NK-92 (cell line): ENCODE data around the gene LRSAM1.
"Not testable (repeated sequence)": the region's sequence is repeated elsewhere in the genome, so short reads cannot be mapped to it uniquely, and the experiment has no call there.

ENCODE experiments used
- DNase-seq: peaks from one replicate; lab custom pipeline; 2025; ENCODE audit not compliant: unreplicated experiment; lab: John Stamatoyannopoulos, UW

Gene LRSAM1

DNA sequence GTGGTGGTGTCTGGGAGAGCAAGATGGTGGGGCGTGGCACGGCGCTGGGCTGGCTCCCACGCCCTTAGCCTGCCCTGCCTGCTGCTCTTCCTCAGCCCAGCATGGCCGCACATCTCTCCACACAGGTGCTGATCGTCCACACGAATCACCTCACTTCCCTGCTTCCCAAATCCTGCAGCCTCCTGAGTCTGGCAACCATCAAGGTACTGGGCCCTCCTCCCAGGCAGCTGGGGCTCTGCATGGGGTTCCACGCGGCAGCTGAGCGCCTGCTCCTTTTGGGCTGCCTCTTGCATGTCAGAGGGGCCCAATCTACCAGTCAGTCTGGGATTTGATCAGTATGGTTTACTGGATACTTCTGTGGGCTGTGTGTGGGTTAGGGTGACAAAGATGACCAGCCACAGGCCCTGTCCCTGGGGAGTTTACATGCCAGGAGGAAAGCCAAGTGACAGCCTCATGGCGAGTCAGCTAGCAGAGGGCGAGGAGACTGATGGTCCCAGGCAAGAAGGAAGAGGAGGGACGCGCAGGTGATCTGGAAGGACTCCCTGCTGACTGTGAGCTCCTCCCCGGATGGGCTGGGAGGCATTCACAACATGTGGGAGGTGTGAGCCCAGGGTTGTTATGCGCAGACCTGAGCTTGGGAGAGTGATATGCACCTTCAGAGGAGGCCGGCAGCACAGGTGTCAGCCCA, 6.0 kb downstream of the LRSAM1 start:
- no peak for DNase-seq

DNA sequence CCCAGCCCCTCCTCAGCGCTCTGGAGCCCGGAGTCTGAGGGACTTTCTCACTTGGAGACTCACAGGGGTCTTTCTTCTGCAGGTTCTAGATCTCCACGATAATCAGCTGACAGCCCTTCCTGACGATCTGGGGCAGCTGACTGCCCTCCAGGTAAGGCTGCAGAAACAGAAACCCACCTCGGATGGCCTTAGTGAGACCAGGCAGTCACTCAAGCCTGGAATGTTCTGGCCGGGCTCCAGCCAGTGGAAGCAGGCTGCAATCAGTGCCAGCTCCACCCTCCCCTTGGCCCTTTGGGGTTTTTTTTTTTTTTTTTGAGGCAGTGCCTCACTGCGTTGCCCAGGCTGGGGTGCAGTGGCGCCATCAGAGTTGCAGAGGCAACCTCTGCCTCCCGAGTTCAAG, 7.6 kb downstream of the LRSAM1 start:
- no peak for DNase-seq

DNA sequence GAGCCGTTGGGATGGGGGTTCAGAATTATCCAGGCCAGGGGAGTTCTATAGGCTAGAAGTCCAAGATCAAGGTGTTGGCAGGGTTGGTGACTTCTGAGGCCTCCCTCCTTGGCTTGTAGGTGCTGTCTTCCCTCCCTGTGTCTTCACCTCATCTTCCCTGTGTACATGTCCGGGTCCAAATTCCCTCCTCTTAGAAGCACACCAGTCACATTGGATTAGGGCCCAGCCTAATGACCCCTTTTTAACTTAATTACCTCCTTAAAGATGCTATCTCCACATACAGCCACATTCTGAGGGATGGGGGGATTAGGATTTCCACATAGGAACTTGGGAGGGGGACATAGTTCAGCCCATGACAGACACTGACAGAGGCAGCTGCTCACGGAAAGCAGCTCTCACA, 12.1 kb downstream of the LRSAM1 start:
- DNase-seq, result no peak

DNA sequence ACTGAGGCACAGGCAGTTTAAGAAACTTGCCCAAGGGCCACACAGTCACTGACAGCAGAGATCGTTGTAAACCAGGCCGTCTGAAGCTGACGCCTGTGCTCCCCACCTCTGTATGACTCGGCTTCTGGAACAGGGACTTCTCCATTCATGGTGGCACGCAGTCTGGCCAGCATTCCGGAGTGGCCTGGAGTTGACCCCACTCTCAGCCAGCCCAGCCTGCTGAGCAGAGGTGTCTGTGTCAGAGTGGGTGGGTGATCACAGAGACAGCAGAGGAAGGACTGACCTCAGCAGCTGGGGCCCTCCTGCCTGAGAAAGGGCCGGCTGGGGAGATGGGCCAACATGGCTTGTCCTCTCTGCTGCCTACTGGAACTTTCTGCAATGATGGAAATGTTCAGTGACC, 12.6 kb downstream of the LRSAM1 start:
- no peak for DNase-seq

DNA sequence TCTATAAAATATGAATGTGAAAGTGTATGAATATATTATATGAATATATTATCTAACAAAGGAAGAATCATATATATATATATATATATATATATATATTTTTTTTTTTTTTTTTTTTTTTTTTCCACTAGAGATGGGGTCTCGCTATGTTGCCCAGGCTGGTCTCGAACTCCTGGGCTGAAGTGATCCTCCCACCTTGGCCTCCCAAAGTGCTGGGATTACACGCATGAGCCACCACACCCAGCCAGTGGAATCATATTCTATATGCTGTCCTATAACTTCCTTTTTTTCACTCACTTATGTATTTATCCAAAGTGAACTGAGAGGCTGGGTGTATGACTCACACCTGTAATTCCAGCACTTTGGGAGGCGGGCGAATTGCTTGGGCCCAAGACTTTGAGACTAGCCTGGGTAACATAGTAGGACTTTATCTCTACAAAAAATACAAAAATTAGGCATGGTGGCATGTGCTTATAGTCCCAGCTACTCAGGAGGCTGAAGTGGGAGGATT, 15.2 kb downstream of the LRSAM1 start:
- not testable (repeated sequence) for DNase-seq

DNA sequence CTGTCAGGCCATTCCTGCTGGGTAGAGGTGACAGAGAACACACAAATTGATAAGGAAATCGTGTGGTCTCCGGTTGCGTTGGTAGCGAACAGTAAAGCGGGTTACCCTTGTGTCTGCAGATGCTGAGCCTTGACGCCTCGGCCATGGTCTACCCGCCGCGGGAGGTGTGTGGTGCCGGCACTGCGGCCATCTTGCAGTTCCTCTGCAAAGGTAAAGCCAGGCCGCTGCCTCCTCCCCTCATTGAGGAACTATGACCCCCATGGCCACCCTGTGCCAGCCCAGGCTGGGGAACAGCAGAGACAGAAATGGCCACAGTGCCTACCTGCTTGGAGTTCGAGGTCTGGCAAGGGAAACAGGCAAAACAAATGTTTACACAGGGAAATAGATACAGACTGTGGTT, 16.3 kb downstream of the LRSAM1 start:
- DNase-seq, result no peak

DNA sequence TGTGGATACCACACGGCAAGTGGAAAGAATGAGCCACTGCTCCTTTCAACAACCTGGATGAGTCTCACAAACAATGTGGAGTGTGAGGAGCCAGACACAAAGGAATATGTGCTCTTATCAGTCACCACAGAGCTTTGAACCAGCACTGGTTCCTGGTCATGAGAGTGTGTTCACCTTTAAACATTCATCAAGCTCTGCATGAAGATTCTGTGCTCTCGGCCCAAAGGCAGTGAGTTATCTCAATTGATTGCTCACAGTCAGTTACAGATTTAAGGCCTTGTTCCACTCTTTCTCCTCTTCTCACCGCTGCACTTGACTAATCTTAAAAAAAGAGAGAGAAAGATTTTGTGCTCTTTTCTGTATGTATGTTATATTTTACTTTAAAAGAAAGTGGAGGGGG, 19.4 kb downstream of the LRSAM1 start:
- DNase-seq, result no peak

DNA sequence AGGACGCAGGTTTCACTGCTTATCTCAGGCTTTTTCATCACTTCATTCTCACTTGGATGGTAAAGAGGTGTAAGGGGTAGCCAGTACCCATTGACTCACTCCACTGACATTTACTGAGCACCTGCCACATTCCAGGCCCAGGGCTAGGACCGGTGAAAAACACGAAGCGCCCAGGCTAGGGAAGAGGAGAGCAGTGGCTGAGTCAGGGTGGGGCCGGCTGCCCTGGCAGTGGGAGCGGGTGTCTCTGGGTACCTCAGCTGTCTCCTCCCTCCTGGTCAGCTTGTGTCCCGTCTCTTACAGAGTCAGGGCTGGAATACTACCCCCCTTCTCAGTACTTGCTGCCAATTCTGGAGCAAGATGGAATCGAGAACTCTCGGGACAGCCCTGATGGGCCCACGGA, 22.2 kb downstream of the LRSAM1 start:
- DNase-seq, result no peak

DNA sequence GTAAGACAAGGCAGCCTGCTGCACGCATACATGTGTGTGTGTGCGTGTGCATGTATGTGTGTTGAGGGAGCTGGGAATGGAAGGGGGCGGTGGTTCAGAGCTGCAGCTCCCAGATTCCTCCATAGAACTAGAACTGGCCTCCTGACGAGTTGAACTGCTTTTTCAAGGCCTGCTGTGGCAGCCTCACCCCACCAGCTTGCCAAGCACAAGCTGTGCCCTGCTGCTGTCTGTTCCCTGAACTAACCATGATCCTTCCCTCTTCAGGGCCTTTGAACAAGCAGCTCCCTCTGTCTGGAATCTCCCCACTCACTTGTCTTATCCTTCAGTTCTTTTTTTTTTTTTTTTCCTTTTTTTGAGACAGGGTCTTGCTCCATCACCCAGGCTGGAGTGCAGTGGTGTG, 22.6 kb downstream of the LRSAM1 start:
- DNase-seq, result no peak

DNA sequence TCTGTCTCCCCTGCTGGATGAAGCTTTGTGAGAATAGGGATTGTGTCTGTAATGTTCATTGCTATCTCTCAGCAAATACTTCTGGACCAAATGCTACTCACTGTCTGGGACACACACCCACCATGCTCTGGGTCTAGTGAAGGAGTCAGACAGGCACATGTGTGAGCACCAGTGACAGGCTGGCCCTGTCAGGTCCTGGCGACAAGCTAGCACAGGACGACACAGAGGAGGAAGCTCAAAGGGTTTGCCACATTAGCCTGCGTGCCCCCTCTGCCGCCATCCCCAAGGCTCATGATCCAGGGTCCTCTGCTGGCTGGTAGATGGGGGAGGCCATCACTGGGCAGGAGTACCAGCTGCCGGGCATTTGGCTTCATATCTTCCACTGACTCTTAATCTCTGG, 23.3 kb downstream of the LRSAM1 start:
- DNase-seq, result no peak

DNA sequence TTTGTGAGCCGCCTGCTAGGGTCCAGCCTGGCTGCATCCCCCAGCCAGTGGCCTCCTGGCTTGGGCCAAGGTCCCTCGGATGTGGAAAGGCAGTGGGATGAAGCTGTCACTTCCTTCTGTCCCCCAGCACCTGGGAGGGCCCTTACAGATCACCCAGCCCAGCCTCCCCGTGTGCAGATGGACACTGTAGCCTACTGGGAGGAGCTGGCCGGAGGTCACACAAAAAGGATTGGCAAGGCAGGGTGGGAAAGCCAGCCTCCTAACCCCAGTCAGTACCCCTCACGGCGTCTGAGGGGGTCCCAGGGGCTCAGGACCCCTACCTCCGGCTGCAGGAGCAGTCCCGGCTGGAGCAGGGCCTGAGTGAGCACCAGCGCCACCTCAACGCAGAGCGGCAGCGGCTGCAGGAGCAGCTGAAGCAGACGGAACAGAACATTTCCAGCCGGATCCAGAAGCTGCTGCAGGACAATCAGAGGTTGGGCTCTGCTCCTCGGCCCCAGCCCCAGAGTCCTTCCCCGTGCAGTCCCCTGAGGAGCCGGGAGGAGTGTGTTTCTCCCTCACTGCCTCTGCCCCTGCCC, 28.3 kb downstream of the LRSAM1 start:
- no peak for DNase-seq

DNA sequence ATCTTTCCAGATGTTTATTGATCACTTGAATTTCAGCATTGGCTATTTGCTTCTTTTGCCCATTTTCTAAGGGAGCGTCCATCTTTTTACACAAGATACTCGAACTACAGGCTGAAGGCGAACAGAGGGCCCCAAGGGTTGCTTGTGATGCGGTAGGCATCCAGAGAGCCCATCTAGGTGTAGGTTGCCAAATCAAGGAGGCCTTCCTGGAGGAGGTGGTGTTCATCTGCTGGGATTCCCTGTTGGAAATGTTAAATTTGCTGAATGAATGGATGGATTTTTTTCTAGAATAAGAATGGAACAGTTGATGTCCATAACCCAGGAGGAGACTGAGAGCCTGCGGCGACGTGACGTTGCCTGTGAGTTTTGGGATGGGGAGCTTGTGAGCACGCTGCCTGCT, 31.4 kb downstream of the LRSAM1 start:
- no peak for DNase-seq

DNA sequence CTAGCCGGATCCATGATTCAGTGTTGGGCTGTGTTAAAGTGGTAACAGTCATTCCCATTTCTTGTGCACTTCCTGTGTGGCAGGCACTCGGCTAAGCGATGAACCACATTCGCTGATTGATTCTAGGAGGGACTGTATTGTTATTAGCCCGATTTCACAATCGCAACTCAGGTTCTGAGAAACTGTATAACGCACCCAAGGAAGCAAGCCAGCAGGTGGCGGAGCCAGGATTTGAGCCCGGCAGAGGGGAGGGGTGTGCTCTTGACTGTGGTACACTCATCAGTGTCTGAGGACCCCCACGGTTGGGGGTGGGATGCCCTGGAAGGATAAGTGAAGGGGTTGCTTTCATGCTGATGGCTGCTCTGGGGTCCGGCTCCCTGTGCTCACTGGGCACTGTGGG, 34.7 kb downstream of the LRSAM1 start:
- no peak for DNase-seq

DNA sequence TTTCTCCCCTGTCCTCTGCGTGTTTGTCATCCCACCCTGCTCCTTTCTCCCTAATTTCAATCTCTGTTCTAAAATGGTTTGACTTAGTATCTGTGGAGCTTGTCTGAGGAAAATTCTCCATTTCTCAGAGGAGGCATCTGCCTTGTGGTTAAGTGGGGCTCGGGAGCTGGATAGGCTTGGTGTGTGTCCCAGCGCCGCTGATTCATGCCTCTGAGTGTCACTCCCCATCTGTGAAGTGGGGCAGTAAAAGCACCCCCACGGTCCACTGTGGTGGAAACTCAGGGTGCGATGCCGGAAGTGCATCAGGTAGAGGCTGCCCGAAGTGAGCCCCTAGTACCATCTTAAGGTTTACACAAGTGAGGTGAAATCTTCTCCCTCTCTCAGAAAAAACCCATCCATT, 37.6 kb downstream of the LRSAM1 start:
- no peak for DNase-seq

DNA sequence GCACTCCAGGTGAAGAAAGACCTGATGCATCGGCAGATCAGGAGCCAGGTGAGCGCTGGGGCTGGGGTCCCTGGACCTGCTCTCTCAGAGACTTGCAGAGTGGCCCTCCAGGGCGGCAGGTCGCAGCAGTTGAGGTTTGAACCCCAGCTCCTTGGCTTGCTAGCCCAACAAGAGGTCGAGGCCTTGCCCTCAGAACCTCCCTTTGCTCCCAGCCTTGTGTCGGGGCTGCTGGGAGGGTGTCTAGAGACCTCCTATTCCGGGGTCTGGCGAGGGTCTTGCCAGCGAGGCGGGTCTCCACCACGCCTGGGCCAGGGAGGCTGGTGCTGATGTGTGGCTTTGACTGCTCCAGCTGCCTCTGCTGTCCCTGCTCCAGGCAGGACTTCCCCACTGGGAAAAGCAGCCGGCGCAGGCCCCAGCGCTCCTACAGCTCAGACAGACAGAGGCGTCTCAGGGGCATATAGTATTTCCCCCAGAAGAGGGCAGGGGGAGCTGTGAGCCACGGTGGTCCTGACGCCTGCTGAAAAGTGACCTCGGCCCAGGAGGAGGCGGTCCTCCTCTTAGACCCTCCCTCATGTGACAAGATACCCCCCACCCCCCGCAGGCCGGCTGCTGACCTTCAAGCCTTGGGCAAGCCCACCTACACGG, 38.3 kb downstream of the LRSAM1 start:
- no peak for DNase-seq

DNA sequence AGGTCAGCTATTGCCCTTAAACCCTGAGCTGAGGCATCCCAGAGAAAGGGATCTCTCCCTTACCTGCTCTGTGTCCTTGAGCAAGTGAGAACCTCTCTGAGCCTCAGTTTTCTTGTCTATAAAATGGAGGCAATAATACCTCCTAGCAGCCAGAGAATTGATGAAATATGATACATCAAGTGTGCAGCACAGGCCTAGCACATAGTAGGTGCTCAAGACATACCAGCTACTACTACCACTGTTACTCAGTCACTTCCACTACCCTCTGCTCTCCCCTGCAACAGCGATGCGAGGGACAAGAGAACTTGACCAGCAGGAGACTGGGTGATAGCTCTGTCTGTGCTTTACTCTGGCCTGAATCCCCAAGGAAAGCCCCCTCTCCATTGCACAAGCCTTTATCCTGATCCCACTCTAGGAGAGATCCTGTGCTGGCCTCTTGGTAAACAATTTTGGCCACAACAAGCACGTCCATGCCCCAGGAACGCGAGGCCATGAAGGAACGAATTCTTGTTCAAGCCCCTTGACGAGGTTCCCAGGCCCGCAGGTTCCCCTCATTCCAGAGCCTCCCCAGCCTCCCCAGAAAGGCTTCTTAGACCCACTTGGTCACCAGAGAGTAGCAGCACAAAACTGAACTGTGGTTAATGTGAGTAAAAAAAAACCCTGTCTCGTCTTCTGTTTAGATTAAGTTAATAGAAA, 39.4 kb downstream of the LRSAM1 start:
- no peak for DNase-seq

DNA sequence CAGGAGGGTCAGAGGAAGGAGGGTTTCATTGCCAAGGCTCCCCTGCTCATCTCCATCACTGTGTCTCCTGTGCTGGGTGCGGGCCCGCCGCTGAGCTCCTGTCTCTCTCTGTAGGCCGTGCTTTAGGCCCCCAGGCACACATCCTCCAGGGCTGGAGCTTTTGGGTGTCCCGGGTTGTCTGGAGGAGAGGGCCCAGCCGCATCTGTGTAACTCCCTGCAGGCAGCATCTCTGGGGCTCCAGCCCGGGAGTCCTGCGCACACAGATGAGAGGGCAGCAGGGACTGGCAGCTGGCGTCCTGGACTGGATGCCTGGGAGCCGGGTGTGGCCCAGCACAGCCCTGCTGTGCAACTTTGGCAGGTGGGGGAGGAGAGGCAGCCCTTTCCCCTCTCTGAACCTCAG, 40.2 kb downstream of the LRSAM1 start:
- DNase-seq, result no peak

DNA sequence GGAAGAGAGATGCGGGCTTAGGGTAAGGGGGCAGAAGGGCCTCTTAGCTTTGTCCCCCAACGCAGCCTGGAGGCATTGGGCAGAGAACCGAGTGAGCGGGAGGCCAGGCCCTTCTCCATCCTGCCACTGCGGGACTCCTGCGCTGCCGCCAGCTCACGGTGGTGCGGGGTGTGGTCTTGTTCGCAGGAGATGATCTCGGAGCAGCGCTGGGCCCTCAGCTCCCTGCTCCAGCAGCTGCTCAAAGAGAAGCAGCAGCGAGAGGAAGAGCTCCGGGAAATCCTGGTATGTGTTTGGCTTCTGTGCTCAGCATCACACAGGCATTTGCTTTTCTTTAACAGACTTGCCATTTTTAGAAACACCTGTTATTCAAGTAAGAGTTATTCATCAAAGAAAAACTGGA, 41.3 kb downstream of the LRSAM1 start:
- DNase-seq, result no peak

DNA sequence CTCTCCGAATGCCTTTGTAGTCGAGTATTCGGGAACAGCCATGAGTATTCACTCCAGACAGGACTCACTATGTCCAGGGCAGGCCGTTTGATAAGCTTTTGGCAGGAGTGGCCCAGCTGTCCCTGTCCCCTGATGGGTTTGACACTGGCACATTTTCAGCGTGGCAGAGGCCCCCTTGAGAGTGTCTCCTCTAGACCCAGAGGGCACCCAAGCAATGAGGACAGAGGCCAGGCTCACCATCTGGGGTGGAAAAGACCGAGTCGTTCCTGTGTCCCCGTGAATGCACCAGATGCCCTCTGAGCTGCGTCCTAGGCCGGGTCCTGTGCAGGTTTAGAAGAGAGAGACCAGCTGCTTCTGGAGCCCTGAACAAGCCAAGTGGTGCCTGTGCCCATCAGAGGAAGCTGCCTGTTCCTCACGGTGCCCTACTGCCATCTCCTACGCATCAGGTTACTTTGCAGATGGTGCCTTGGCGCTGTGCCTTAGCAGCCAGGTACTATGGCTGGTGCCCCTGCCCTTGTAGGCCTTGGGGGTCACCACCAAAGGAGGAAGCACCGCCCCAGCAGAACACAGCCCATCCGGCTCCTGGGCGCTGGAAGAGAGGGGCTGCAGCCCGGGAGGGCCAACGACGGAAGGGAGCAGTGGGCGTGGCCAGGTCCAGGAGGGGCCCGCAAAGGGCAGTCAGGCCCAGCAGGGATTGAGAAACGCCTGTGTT, 42.4 kb downstream of the LRSAM1 start:
- DNase-seq, result no peak

DNA sequence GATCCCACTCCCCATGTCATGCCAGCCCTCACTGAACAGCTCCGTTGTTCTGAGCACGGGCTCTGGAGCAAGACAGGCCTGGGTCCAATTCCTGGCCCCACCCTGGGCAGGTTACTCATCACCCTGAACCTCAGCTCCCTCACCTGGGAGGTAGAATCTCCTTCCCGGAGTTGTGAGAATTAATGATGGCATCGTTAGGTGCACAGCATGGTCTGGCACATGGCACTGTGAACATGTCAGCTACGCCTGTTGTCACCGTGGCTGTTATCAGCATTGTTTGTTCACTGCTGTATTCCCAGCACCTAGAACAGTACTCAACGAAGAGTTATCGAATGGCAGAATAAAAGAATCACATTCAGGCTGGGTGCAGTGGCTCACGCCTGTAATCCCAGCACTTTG, 43.0 kb downstream of the LRSAM1 start:
- DNase-seq, result no peak

DNA sequence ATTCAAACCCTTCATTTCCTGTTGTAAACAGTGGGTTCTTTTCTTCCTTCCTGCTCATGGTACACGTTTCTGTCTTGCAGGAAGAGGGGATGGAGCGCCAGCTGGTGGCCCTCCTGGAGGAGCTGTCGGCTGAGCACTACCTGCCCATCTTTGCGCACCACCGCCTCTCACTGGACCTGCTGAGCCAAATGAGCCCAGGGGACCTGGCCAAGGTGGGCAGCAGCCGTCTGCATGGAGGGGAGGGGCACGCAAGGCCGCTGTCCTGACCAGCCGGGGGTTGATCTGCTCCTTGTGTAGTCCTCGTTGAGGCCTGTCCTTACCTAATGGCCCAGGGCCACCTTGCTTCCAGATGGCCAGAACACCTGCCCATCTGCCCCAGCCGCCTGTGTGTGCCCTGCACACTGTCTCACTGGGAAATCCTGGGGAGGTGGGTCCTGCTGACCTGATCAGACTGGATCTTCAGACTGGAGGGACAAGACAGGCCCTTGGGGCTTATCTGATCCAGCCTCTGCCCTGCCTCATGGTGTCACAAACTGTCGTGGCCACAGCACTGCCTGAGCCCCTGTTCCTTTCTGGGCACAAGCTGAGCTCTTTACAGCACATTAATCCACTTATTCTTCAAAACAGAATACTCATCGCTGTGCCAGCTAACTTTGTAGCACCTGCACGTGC, 44.7 kb downstream of the LRSAM1 start:
- DNase-seq, result no peak
